Uterus (tissue), 4 donors: ENCODE data around the gene POU2F3. TPM values are rescaled to one million over a fixed set of nuclear protein-coding genes. Genes with fewer than 3 reads are reported as not detected.

Experiments used
- DNase-seq, 2 donors: peaks; one replicate each; pipeline ENCODE4 v3.0.0-alpha.2; 2019 to 2020
- H3K27ac ChIP-seq, 2 donors: fragments of 200-600 bp; sonication (generic); 1 replicate in 1 of 2; 2 replicates in 1 of 2; pipeline ENCODE4 v1.5.1; 2016 to 2018
- H3K27me3 ChIP-seq, 2 donors: fragments of 200-600 bp; sonication (generic); one replicate each; pipeline ENCODE4 v1.5.1; 2018 to 2019; ENCODE audit warnings: control low read depth in 1 of 2
- H3K36me3 ChIP-seq, 2 donors: fragments of 200-600 bp; sonication (generic); one replicate each; pipeline ENCODE4 v1.5.1; 2019; ENCODE audit warnings: control low read depth in 1 of 2
- H3K4me1 ChIP-seq, 2 donors: fragments of 200-600 bp; sonication (generic); one replicate each; pipeline ENCODE4 v1.5.1; 2018 to 2019; ENCODE audit warnings: control low read depth in 1 of 2
- H3K4me3 ChIP-seq, 2 donors: fragments of 200-600 bp; sonication (generic); 1 replicate in 1 of 2; 2 replicates in 1 of 2; pipeline ENCODE4 v1.5.1; 2018 to 2019; ENCODE audit warnings: mild to moderate bottlenecking in 1 of 2
- H3K9me3 ChIP-seq, 2 donors: fragments of 200-600 bp; sonication (generic); one replicate each; pipeline ENCODE4 v1.5.1; 2019; ENCODE audit warnings: control low read depth in 1 of 2
- POLR2A ChIP-seq, 2 donors: fragments of 450-650 bp; IDR thresholded peaks; one replicate each; pipeline ENCODE4 v1.6.1; 2016; ENCODE audit warnings: antibody characterized with exemption in 2 of 2, mild to moderate bottlenecking in 1 of 2, moderate library complexity in 1 of 2
- intact Hi-C: fragments of 100-400 bp; cut with DNase I; formaldehyde crosslinking; loops from one replicate; pipeline ENCODE4 v1.15.1; 2023; ENCODE audit warnings: low total_unique reads
- small RNA-seq: library from RNA; depleted of rRNA; stranded (forward); fragments of <200 nt; gene quantifications from one replicate; pipeline ENCODE3, GENCODE V24; 2016
- total RNA-seq, 4 donors: library from RNA; depleted of rRNA in 3 of 4; stranded (reverse); fragments of >200 nt in 3 of 4; gene quantifications; one replicate each; pipeline versions ENCODE4 v1.1.0 to v1.2.4, GENCODE V29; 2014 to 2023
- TF ChIP-seq, protein P1 (sequence below), 4 experiments: fragments of 200-600 bp in 2 of 4; fragments of 450-650 bp in 2 of 4; sonication (generic) in 2 of 4; IDR thresholded peaks; one replicate each; pipeline ENCODE4 v1.5.1; 2016 to 2019; ENCODE audit warnings: antibody characterized with exemption in 4 of 4, mild to moderate bottlenecking in 2 of 4, moderate library complexity in 1 of 4
- donor health status: DM: yes; HTN: yes; CAD: no.

The POU2F3 gene
- total RNA-seq, 4 donors from 2014 or later, result 0.85 TPM; not detected in 3

DNA sequence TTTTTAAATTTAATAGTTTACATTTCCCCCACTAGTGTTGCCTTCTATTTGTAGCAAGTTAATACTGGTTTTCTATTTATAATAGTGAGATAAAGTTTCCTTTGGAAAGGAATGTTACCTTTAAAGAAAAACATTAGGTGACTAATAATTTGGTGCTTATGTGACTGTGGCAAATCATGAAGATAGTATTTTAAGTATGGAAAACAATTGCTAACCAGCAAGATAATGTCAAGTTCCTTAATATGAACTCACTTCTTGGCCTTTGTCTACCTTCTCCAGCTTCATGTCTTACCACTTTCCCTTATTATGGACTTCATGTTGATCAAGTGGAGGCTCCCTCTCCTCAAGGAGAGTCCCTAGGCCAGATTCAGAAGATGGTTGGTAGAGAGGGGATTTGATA lies 123.5 kb downstream of the POU2F3 start:
- Histone ChIP-seq H3K27ac (no peak overlapping the region), H3K9me3 (no peaks in the 10 kb centered on the region), H3K27me3 (no peaks in the 10 kb centered on the region), H3K4me1 (no peaks in the 10 kb centered on the region), H3K36me3 (no peaks in the 10 kb centered on the region), H3K4me3 (no peak overlapping the region)
- intact Hi-C loops, result no loop called here
- no peak for DNase-seq
- TF ChIP-seq POLR2A (IDR thresholded peaks at IDR 0.05), result no peak
- TF ChIP-seq, protein P1, sequence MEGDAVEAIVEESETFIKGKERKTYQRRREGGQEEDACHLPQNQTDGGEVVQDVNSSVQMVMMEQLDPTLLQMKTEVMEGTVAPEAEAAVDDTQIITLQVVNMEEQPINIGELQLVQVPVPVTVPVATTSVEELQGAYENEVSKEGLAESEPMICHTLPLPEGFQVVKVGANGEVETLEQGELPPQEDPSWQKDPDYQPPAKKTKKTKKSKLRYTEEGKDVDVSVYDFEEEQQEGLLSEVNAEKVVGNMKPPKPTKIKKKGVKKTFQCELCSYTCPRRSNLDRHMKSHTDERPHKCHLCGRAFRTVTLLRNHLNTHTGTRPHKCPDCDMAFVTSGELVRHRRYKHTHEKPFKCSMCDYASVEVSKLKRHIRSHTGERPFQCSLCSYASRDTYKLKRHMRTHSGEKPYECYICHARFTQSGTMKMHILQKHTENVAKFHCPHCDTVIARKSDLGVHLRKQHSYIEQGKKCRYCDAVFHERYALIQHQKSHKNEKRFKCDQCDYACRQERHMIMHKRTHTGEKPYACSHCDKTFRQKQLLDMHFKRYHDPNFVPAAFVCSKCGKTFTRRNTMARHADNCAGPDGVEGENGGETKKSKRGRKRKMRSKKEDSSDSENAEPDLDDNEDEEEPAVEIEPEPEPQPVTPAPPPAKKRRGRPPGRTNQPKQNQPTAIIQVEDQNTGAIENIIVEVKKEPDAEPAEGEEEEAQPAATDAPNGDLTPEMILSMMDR (IDR thresholded peaks at IDR 0.05), result no peak

DNA sequence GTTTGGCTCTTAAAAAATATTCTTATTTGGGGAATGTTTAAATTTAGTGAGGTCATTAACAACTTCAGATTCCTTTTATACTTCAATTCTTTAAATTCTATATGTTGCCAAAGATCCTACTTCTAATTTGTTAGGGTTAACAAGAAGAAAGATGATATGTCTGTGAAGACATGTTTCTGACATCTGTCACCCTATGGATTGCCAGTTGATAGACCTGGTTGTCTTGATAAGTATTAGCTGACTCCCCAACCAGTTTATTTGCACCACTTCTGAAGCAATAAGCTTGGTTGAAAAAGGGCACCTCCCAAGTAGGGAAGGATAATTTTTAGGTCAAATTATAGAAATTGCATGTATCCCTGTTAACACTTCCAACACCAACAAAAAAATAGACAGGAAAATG lies 125.6 kb downstream of the POU2F3 start:
- intact Hi-C loops, result no loop called here
- DNase-seq, result no peak
- no peak for TF ChIP-seq POLR2A (IDR thresholded peaks at IDR 0.05)
- TF ChIP-seq, protein P1 (IDR thresholded peaks at IDR 0.05), result no peak
- no peaks in the 10 kb centered on the region for H3K9me3 ChIP-seq
- H3K27ac ChIP-seq, result no peak overlapping the region
- no peaks in the 10 kb centered on the region for H3K4me1 ChIP-seq
- no peaks in the 10 kb centered on the region for H3K36me3 ChIP-seq
- no peak overlapping the region for H3K4me3 ChIP-seq
- no peaks in the 10 kb centered on the region for H3K27me3 ChIP-seq

Small RNA genes lying within 50 kb of the gene (small RNA-seq; reads per million reads assigned to genes)
- 1,015 reads per million, percentile 98 among the genes with 10 or more reads in this experiment for gene RF00100

Other genes with a start within 250 kb of the POU2F3 start
- 1 to 10 TPM; 4.6 to 7.6 (median 6.1) TPM for gene TRIM29, start 102.0 kb upstream of the POU2F3 start, total RNA-seq
- gene OAF, start 29.1 kb upstream of the POU2F3 start, total RNA-seq, result 10 to 100 TPM; 29.2 to 90.1 (median 44.6) TPM
- gene TLCD5, start 85.2 kb downstream of the POU2F3 start, total RNA-seq, result 10 to 100 TPM in 2 of 4 donors, 1 to 10 TPM in 1, under 1 TPM in 1; 0.51 to 17.1 (median 6.4) TPM
- gene ARHGEF12, start 96.3 kb downstream of the POU2F3 start, total RNA-seq, result 100 to 1,000 TPM in 2 of 4 donors, 10 to 100 TPM in 2; 82.6 to 161 (median 125) TPM